HL-60/S4 (cell line): ENCODE measurements around the gene NDUFS8.

ENCODE experiments used
- in situ Hi-C: fragments of 300-500 bp; cut with MboI; formaldehyde crosslinking; loops from 2 replicates; pipeline ENCODE4 v1.14.3; 2022; ENCODE audit warnings: low sequenced_read_pairs

Gene NDUFS8

DNA sequence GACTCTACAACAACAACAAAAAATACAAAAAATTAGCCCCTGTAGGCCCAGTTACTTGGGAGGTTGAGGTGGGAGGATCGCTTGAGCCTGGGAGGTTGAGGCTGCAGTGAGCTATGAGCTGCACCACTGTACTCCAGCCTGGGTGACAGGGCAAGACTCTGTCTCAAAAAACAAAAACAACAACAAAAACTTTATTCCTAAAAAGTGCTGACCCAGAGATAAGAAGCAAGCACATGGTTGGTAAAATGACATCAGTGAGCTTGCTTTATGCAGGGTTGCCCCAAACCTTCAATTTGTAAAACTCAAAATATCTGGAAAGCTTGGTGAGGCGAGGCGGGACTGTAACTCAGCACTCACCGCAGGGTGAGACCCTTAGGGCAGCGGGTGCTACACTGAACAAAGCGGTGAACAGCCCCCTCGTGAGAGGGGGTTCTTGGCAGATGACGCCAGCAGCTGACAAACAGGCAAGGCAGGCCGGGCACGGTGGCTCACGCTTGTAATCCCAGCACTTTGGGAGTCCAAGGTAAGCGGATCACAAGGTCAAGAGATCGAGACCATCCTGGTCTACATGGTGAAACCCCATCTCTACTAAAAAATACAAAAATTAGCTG, 4.9 kb downstream of the NDUFS8 start:
- in situ Hi-C loops: no loop called here

DNA sequence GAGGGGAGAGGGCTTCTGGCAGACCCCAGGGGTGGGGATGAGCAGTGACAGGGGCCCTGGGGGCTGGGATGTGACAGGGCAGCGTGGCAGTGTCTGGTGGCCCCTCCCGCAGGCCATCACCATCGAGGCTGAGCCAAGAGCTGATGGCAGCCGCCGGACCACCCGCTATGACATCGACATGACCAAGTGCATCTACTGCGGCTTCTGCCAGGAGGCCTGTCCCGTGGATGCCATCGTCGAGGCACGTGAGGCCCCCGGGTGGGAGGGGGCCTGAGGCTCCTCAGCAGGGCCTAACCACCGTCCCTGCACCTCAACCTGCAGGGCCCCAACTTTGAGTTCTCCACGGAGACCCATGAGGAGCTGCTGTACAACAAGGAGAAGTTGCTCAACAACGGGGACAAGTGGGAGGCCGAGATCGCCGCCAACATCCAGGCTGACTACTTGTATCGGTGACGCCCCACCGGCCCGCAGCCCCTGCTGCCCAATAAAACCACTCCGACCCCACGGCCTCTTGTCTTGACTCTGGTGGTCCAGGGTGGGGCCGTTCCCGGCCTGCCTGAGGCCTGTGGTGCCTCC, 5.7 kb downstream of the NDUFS8 start:
- in situ Hi-C loops: no loop called here

DNA sequence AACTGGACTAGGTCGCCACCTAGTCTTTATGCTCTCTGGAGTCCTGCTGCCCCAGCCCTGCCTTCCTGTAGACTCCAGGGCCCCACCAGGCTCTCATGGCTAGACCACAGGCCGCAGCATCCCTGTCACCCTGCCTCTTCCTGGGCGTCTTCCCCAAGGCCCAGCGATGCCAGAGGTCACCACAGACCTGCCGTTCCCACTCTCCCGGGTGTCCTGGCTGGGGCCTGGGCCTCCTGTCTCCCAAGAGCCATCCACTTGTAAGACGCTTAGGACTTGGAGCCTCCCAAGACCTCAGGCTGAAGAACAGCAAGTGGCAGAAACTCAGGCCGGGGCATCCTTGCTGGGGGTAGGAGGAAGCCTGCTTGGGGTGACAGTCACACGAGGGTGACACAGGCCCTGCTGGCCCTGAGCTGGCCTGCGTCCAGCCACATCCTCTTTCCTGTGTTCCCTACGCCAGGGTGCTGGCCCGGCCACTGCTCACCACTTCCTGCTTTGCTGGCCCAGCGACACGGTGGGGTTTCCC, 6.3 kb downstream of the NDUFS8 start:
- in situ Hi-C loops: no loop called here

DNA sequence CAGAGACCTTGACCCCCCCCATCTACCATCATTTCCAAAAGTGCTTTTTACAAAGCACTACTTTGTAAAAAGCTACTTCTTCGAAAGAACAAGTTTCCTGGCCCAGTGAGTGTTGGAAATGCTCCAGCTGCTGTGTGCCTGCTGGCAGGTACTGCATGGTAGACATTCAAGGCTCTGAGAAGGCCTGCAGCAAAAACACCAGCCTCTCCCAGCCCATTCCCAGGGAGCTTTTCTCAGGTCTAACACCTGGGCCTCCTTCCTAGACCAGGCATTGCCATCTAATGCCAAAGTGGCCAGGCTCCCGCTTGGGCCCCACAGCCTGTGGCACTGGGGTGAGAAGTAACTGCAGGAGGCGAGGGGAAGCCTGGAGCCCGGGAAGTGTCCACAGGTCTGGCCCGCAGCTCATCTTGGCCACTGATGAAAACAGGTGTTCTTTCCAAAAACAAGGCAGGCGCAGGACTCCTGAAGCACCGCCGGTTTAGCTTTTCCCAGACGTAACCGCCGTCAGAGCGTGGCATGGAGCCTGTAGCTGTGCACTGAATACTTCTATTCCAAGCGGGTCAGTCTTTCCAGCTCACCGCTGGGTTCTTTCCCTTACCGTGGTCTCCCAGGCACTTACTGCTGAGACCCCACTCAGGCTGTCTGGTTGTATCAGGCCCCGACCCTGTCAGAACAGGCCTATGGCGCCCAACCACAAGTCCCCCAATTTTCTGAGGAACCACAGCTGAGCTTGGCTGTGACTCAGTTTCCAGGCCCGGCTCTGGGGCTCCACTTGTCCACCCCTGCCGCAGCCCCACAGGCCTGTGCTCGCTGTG, 7.1 kb downstream of the NDUFS8 start:
- in situ Hi-C loops: no loop called here

DNA sequence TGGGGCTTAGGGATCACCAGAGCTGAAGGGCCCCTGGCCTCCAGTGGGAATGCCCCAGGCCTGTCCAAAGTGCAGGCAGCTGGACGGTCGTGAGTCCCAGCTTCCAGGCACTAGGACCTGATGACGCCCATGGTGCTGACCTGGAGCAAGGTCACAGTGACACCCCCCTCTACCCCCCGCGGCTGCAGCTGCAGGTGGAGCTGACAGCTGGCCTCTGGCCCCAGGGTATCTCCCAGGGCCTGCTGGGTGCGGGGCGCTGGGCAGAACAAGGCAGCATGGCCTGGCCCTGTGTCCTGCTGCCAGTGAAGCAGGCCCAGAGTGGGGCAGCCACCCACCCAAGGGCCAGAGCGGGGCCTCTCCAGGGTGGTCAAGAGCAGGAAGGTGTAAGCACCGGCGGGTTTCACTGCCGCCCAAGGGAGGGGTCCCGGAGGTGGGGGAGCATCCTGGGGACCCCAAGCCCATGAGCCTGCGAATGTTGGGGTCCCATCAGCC, 7.8 kb downstream of the NDUFS8 start:
- in situ Hi-C loops: no loop called here

DNA sequence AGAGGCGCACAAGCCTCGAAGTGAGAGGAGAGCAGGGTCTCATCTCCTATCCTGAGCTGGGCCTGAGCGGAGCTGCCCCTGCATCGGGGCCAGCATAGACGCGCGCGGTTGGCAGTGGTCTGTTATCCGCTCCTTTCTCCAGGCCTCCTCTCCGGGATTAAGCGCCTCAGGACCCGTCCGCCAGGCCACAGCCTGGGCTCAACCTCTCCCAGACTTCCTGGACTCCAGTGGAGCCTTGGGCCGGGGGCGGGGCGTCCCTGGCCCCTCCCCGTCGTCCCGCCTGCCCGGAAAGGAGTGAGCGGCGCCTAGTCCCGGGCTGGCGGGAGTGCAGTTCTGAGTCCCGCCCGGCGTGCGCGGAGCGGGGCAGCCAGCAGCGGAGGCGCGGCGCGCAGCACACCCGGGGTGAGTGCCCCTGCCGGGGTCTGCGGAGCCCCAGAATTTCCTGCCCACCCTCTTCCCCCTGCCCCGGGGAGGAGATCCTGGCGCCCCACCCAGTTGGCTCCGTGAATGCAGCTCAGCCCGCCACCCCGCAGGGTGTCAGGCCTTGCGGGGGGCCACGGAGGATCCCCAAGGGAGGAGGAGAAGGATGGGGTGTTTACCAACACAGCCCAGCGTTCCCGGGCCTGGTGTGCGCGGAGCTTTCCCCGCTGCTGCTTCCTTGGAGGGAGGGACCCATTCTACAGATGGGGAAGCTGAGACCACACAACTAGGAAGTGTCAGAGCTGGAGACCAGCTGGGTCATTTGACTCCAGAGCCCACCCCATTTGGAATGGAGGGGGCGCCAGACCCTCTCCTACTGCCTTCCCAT, 8.4 kb downstream of the NDUFS8 start, which contains the start of gene TCIRG1:
Gene TCIRG1 (plus strand): TSS at position 308 of the 808 bp plus-strand sequence. CDS start 2,247 bp downstream, outside the sequence.
- in situ Hi-C loops: no loop called here

DNA sequence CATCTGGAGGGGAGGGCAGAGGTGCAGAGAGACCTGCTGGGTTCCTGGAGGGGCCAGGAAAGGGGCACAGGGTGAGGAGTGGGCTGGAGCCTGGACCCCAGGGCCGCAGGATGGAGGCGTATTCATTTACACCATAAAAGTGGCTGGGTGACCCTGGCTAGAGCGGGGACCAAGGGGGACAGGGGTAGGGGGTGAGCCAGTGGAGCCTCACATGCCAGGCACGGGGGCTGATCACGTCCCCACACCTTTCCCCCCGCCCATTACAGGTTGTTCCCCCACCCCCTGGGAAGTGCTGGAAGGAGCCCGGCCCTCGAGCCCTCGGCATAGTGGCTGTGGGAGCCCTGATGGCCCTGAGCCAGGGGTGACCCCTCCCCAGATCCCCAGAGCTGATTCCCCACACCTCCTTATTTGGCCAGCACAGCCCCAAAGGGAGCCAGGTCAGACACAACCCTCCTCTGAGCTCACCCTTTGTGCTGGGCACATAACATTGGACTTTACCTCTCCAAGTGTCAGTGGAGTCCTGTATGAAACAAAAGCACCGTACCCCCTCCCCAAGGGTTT, 9.1 kb downstream of the NDUFS8 start:
- in situ Hi-C loops: no loop called here

DNA sequence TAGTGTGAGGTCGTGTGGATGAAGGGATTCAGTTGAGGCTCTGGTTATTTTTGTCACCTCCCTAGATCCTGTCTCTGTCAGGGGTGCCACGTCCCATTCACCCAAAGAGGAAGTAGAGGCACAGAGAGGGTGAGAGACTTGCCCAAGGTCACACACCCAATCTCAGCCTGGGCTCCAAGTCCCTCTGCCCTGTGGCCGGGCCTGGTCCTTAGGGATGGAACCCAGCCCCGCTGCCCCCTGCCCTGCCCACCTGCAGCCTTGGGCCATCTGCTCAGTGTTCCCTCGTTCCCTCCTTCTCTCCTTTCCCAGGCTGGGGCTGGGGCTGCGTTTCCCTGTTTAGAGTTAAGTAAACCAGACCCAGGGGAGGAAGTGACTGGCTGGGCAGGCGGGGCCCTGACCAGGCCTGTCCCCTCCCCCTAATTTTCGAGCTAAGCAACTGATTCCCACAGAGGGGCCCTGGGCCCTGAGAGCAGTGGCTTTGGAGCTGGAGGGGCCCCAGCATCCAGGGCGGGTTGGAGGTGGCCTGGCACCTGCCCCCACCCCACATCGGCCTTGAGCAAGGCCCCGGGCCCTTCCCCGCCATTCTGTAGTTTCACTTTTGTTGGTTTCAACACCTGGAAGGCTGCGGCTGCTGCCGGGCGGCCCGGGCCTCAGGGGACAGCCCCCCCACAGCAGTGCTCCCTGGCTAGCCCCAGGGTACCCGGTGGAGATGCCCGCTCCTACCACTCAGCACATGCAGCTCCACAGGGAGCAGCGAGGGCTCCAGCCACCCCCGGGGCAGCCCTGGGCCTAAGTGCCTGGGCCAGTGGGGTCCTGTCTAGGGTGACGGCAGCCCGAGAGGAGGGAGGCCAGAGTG, 9.8 kb downstream of the NDUFS8 start:
- in situ Hi-C loops: no loop called here

DNA sequence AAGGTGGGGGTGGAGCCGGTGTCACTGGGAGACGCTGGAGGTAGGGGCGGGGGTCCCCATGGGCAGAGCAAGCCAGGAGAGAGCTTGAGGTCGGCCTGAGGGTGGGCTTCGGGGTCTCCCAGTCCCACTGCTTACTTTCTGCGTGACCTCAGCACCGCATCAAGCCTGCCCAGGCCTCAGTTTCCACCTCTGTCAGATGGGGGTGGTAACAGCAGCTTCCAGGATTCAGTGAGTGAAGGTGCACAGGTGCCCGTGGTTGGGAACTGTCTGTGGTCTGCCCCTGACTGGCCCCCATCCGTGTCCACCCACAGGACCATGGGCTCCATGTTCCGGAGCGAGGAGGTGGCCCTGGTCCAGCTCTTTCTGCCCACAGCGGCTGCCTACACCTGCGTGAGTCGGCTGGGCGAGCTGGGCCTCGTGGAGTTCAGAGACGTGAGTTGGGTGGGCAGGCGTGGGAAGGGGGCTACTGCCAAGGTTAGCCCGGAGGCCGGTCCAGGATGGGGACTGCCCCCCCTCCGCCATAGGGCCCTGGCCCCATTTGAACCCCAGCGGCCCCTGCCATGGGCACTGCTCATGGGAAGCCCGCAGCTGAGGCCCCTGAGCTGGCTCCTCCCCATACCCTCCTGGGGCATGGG, 10.6 kb downstream of the NDUFS8 start:
- in situ Hi-C loops: no loop called here

DNA sequence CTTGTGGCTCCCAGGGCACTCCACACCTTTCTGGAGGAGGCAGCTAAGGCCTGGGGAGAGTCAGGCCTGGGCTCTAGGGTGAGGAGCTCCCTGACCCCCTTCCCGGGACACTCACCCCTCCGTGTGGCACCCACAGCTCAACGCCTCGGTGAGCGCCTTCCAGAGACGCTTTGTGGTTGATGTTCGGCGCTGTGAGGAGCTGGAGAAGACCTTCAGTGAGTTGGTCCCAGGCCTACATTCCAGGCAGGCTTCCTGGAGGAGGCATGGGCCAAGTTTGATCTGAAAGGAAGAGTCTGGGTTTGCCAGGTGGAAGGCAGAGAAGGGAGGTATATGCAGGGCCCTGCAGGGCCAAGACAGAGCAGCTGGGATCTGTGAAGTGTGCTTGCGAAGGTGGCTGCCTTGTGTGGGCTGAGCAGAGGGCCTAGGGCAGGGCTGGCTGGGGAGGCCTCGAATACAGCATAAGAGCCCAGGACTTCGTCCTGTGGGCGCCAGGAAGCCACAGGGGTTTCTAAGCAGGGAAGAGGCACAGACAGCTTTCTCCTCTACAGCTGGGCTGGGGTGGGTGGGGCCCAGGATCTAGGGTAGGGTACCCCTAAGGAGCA, 11.2 kb downstream of the NDUFS8 start:
- in situ Hi-C loops: no loop called here

DNA sequence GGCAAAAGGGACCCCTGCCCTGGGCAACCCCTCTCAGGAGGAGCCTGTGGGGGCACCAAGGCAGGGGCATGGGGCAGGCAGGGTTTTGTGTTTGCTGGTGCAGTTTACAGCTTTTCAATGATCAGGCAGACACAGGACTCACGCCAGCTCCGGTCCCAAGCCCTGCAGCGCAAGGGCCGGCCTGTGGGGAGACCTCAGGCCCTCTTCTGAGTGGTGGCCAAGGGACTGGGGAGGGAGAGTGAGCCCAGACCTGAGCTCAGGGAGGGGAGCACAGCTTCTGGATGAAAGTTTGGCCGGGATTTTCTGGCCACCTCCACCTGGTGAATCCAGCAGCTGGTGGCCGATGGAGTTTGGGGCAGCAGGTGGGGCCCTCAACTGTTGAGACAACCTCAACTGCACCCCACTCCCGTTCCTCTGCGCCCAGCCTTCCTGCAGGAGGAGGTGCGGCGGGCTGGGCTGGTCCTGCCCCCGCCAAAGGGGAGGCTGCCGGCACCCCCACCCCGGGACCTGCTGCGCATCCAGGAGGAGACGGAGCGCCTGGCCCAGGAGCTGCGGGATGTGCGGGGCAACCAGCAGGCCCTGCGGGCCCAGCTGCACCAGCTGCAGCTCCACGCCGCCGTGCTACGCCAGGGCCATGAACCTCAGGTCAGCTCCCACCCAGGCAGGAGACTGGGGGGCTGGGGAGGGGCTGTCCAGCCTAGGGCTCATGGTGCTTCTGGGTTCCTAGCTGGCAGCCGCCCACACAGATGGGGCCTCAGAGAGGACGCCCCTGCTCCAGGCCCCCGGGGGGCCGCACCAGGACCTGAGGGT, 11.9 kb downstream of the NDUFS8 start:
- in situ Hi-C loops: no loop called here

DNA sequence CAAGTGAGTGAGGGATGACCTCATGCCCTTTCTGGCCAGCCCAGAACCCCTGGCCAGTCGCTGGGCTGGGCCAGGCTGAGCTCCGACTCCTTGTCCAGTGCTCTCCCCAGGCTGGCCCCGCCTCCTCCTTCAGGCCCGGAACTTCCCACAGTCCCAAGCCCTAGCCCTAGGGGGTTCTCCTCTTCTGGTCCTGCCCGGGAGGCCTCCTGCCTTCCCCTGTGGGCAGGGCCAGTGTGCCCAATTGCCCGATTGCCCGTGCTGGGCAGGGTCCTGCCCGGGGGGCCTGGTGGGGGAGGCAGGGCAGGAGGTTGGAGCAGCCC, 12.5 kb downstream of the NDUFS8 start:
- in situ Hi-C loops: no loop called here

DNA sequence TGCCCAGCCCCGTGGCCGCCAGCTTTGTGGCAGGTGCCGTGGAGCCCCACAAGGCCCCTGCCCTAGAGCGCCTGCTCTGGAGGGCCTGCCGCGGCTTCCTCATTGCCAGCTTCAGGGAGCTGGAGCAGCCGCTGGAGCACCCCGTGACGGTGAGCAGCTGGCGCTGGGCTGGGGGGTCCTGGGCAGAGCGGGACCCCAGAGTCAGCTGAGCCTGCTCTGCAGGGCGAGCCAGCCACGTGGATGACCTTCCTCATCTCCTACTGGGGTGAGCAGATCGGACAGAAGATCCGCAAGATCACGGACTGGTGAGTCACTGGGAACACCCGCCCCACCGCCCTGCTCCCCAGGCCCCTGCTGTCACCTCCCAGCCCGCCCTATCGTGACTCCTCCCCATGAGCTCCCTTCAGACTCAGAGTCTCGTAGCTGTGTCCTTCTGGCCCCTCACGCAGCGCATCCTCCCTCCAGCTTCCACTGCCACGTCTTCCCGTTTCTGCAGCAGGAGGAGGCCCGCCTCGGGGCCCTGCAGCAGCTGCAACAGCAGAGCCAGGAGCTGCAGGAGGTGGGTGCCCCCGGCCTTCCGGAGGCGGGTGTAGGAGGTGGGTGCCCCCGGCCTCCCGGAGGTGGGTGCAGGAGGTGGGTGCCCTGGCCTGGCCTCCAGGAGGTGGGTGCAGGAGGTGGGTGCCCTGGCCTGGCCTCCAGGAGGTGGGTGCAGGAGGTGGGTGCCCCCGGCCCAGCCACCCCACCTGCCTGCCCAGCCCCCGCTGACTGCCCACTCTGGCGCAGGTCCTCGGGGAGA, 13.1 kb downstream of the NDUFS8 start:
- in situ Hi-C loops: no loop called here

DNA sequence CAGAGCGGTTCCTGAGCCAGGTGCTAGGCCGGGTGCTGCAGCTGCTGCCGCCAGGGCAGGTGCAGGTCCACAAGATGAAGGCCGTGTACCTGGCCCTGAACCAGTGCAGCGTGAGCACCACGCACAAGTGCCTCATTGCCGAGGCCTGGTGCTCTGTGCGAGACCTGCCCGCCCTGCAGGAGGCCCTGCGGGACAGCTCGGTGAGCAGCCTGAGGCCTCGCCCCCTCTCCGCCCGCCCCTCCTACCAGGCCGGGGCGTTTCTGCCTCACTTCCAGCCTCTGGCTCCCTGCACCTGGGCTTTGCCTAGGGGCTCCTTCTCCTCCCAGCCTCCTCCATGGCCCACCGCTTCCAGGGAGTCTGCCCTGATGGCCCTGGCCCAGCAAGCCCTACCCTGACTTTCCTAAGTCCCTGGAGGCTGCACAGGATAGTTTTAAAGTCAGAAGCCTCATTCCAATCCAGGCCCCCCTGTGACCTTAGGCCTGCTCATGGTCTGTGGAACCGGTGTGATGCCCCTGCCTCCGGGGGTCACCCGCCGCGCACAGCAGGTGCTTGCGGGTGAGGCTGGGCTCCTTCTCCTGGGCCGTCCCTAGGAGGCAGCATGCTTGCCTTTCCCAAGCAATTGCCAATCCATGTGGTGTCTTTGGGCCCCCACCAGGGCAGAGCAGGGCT, 13.8 kb downstream of the NDUFS8 start:
- in situ Hi-C loops: no loop called here

DNA sequence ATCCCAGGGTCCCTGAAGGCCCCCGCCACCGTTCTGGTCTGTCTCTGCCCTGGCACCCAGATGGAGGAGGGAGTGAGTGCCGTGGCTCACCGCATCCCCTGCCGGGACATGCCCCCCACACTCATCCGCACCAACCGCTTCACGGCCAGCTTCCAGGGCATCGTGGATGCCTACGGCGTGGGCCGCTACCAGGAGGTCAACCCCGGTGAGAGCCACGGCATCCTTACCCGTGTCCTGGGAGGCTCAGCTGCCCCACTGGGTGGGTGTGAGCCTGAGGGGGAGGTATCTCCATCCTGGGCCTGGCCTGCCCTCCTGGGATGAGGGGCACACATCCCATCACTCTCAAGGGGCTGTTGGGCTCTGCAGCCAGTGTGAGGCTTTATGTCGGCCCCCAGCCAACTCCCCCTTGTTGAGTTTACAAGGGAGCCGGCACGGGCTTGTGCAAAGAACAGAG, 14.4 kb downstream of the NDUFS8 start:
- in situ Hi-C loops: no loop called here

DNA sequence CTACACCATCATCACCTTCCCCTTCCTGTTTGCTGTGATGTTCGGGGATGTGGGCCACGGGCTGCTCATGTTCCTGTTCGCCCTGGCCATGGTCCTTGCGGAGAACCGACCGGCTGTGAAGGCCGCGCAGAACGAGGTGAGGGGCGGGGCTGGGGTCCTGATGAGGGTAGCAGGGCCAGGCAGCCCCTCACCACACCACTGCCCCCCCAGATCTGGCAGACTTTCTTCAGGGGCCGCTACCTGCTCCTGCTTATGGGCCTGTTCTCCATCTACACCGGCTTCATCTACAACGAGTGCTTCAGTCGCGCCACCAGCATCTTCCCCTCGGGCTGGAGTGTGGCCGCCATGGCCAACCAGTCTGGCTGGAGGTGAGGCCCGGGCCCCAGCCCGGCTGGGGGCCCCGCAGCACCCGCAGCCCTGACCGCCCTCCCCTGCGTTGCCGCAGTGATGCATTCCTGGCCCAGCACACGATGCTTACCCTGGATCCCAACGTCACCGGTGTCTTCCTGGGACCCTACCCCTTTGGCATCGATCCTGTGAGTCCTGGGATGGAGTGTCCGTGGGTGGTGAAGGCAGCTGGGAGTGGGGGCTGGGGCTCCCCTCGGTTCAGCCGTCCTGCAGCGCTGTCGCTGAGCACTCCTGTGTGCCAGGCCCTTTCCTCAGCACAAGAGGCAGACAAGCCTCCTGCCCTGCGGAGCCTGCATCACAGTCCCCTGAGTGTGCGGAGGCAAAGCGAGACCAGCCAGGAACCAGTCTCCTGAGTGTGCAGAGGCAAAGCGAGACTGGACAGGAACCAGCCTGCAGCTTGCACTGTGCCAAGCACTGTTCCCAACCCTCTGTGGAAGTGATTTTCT, 17.2 kb downstream of the NDUFS8 start:
- in situ Hi-C loops: no loop called here
